Breast epithelium (tissue), 3 donors: ENCODE results near the gene ARHGAP26.

Source experiments
- CTCF ChIP-seq, 3 donors: fragments of 450-650 bp; IDR thresholded peaks; one replicate each; pipeline ENCODE4 v1.5.1; 2016 to 2017; ENCODE audit warnings: antibody characterized with exemption in 3 of 3, mild to moderate bottlenecking in 3 of 3, moderate library complexity in 3 of 3
- POLR2AphosphoS5 ChIP-seq, 3 donors: sonication (generic); formaldehyde crosslinking; IDR thresholded peaks; one replicate each; pipeline ENCODE4 v1.6.1; 2017; ENCODE audit warnings: antibody characterized with exemption in 3 of 3

GRCh38 chr5:143140492-143141203 lies 370.5 kb downstream of the ARHGAP26 start:
- TF ChIP-seq CTCF (IDR thresholded peaks at IDR 0.05) (no peak), POLR2AphosphoS5 (IDR thresholded peaks at IDR 0.05) (no peak)
